ENCODE measurements around the gene LAP3. TPM values are rescaled to one million over a fixed set of nuclear protein-coding genes. Genes with fewer than 3 reads are reported as not detected.

Gene LAP3
- total RNA-seq, 1 donor from 2014 or later = 59.0 TPM

DNA sequence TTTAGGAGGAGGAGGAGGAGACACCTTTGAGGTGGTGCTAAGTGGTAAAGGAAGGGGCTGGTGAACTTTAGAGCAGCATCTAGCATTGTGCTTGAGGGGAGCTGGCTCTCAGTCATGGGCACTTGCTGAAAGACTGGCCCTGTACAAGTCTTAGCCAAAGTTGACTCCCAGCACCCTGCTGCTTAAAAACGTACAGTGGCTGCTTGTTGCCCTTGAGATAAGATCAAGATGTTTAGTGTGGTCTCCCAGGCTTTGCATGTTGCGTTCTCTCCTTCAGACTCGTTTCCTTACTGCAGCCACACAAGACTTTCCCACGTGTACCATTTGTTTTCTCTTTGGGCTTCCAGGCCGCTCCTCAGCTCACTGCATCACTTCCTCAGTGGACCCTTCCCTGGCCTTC lies 39.3 kb downstream of the LAP3 start:
- DNase-seq (ENCODE audit: low read depth) = no peak

DNA sequence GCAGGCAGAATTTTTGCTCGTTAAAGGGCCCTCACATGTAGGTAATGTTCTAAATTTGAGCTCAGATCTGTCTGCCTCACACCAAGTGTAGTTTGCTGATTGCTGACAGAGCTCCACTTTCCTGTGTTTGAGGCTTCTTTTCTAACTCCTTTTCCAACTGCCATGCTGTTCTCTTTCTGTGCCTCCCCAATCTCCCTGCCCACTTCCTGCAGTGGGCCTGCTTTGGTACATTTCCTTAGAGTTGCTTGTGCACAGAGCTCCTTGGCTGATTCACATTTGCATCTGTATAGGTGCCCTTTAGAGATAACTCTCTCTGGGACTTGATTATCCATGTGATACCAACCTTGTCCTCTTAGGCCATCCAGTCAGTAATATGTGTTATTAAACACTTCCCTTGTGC lies 41.9 kb downstream of the LAP3 start:
- no peak for DNase-seq (ENCODE audit: low read depth)

DNA sequence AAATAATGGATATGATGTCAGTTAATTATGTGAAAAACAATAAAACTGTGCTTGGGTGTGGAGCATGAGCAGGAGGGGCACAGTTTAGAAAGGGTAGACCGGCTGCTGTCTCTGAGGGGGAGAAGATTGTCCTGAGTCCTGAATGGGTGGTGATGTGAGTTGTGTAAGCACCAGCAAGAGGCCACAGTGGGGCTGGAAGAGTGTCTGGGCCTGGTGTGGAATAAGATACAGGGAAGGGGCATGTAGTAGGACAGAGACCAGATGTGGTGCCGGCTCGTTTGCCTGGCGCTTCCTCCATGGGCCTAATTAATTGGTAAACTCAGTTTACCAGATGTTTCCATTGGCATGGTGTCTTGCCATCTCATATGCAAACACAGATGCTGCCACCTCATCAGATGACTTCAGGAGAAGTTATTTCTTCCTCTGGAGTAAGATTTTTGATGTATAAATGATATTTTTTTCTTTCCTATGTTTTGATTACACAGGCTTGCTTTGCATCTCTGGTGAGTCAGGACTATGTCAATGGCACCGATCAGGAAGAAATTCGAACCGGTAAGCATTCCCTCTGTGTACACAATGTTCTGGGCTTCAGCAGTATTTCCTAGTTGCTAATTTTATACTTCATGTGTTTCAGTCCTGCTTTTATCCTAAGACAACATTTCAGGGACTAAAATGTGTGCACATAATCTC lies 42.6 kb downstream of the LAP3 start:
- no peak for DNase-seq (ENCODE audit: low read depth)

DNA sequence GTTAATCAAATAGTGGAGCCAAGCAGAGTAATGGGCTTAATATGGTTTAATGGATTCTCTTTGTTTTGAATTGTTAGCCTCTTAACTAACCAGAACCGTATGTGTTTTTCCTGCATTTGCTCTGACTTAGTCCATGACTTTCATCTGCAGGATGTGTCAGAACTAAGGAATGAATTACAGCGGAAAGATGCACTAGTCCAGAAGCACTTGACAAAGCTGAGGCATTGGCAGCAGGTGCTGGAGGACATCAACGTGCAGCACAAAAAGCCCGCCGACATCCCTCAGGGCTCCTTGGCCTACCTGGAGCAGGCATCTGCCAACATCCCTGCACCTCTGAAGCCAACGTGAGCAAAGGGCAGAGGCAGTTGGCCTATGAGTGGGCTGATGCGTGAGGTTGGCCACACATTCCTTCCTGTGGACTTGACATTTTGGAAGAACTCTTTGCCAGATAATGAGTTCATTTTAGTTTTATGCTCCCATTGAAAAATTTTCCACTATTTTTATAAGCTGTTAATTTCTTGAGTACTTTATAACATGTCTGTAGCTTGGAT lies 46.5 kb downstream of the LAP3 start:
- no peak for DNase-seq (ENCODE audit: low read depth)

DNA sequence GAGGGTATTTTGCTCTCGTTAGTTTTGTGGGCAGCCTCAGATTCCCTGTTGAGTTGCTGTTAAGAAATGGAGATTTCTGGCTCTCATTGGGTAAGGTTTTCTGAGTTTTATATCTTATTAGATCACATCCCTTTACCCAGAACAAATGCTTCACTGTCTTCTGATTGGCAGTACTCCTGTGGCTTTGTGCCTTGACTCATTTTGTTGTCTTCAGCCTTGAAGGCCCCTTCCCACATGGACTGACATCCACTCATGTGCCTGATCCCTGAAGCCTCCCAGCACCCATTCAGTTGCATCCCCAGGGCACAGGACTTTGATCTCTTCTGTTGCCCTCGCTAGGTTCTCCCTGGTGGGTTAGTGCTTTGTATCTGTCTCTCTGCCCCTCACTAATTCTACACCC lies 47.8 kb downstream of the LAP3 start:
- no peak for DNase-seq (ENCODE audit: low read depth)

DNA sequence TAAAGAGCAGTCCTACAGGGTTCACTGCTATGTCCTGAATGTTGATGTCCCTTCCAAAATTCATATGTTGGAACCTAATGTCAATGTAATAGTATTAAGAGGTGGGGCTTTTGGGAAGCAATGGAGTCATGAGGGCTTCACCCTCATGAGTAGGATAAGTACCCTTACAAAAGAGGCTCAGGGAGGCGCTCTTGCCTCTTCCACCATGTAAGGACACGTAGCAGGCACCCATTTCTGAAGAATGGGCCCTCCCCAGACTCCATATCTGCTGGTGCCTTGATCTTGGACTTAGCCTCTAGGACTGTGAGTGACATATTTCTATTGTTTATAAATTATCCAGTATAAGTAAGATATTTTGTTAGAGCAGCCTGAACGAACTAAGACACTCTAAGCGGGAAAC lies 53.2 kb downstream of the LAP3 start:
- no peak for DNase-seq (ENCODE audit: low read depth)

DNA sequence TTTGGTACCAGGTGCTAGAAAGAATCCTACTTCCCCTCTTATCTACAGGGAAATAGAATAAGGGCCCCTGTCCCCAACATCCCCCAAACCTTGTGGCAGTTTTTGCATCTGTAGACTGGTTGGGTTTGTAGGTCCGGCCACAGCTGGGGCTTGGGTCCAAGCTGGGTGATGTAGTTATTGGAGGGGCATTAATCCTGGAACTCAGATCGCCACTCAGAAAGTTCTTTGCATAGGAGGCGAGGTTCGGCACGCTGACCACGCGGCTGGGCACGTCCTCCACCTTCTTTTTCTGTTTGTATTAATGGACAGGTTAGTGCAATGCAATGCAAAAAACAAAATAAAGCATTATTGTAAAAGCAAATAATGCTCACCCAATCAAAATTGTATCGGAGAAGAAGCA lies 56.6 kb downstream of the LAP3 start:
- no peak for DNase-seq (ENCODE audit: low read depth)

DNA sequence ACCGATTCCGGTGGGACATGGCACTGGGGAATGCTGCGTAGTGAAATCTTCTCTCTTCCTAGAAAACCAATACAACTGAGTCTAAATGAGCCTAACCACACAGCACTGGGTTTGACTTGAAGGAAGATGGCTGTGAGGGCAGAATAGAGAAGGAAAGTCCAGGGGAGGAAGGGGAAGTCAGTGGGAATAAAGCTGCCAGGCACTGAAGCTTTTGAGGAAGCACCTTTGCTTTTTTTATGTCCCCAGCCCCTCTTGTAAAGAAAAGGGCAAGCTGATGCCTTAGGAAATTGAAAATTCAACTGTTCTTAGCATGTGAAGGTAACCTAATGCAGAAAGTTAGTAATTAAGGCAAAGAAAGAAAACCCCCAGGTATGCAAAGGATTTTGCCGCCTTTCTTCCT lies 58.1 kb downstream of the LAP3 start:
- DNase-seq (ENCODE audit: low read depth) = no peak

DNA sequence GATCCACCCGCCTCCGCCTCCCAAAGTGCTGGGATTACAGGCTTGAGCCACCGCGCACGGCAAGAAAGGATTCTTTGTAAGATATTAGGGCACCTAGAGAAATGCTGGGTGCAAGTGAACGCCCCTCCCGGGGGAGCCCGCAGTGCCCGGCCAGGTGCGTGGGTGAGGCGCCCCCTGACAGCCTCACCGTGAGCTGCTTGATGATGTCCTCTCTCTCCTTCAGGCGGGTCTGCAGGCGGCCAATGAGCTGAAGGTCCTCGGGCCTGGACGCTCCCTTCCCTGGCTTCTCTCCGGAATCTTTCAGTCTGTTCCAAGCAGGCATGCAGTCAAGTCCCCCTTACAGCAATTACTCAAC lies 59.3 kb downstream of the LAP3 start:
- DNase-seq (ENCODE audit: low read depth) = no peak

DNA sequence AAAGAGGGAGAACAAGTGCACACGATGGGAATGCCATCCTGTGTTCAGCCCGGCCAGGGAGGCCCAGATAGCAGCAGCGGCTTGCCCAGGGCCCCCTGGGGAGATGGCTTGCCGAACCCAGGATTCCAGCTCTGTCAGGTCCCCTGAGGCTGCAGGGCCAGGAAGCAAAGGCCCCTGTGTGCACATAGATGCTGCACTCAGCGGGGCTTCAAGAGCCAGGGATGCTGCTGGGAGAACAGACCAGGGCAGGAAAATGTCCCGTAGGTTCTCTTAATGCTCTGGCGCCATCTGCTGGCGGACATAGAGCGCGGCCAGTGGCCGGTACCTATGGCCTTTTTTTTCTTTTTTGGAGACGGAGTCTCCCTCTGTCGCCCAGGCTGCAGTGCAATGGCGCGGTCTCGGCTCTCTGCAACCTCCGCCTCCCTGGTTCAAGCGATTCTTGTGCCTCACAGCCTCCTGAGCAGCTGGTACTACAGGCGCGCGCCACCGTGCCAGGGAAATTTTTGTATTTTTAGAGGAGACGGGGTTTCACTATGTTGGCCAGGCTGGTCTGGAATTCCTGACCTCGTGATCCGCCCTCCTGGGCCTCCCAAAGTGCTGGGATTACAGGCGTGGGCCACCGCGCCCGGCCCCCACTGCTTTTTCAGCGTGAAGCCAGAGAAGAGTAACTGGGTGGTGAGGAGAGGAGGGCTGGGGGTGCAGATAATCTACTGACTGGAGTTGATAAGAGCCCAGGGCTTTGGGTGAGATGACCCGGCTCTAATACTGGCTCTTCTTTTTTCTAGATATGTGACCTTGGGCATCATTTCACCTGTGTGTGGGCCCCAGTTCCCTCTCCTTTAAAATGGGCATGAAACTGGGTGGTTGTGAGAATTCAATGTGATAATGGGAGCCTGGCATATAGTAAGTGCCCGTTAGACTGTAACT lies 60.0 kb downstream of the LAP3 start:
- DNase-seq (ENCODE audit: low read depth) = peak; percentile 76

DNA sequence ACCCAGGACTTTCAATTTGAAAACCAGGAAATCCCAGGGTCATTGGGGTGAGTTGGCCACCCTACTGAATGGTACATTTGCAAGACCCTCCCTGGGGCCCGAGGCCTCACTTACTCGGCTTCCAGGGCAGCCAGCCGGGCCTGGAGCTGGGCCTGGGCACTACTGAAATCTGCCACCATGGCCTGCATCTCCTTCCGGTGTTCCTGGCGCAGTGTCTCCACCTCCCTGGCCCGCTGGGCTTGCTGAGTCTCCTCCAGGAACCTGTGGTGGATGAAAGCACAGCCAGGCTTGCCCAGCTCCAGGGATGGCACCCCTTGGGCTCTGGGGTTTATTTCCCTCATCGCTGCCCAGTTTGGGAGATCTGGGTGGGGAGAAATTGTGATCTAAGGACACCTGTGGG lies 62.1 kb downstream of the LAP3 start:
- DNase-seq (ENCODE audit: low read depth) = no peak

DNA sequence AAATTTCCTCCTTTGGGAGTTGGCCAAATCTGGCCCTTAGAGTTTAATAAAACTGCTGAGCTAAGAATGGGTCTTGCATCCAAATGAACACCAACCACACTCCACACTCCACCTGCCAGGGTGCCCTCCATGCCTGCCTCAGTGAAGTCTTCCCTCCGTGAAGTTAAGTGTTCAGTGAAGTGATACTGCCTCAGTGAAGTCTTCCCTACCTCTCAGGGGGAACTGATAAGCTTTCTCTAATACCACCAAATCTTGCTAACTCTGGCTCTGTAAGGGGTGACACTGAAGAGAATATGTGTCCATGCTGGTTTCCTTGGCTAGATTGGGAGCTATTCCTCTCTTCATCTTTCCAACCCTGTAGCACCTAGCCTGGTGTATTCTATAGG lies 65.4 kb downstream of the LAP3 start:
- DNase-seq (ENCODE audit: low read depth) = no peak

DNA sequence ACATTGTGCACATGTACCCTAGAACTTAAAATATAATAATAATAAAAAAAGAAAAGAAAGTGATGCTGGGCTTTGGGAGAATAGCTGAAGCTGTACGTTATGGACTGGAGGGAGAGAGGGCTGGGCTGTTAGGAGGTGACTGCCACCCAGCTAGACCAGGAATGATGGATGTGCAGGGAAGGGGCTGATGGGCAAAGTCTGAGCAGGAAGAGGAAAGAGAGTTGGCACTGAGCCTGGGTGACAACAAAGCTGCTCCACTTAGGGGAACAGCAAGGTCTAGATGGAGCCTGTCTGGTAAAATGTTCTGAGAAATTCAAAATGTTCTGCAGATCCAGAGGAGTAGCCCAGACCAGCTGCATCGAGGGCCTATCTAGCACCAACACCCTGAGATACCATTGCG lies 69.7 kb downstream of the LAP3 start:
- DNase-seq (ENCODE audit: low read depth) = no peak

DNA sequence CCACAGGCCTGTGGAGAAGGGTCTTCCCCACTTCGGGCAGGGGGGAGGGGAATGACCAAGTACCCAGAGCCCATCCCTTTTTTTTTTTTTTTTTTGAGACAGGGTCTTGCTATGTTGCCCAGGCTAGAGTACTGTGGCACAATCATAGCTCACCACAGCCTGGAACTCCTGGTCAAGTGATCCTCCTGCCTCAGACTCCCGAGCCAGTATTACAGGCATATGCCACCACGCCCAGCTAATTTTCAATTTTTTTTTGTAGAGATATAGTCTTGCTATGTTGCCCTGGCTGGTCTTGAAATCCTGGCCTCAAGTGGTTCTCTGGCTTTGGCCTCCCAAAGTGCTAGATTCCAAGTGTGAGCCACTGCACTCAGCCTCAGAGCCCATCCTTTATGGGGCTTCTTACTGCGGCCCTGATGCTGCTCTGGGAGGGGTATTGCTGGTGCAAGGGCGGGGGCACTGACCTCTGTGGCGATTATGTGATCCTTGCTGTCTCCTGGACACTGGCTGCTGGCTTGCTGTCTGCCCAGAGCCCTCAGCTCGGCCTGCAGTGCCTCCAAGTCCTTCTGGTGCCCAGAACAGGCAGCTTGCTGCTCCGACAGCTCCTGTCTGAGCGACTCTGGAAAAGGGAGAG lies 70.3 kb downstream of the LAP3 start:
- no peak for DNase-seq (ENCODE audit: low read depth)

DNA sequence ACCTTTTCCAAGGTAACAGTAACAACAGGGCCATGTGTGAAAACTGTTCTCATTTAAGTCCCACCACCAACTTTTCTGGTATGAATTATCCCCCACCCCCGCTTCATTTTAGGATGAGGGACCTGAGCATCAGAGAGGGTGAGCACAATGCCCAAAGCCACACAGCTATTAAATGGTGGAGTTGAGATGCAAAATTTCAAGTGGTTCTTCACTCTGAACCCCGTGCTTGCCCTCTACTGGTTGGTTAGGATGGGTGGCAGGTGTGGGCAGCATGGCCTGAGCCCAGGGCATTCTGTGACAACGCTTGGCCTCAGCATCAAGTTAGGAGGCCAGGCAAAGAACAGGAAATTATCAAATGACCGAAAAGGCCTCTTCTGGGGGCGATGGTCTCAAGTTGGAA lies 70.9 kb downstream of the LAP3 start:
- DNase-seq (ENCODE audit: low read depth) = no peak

DNA sequence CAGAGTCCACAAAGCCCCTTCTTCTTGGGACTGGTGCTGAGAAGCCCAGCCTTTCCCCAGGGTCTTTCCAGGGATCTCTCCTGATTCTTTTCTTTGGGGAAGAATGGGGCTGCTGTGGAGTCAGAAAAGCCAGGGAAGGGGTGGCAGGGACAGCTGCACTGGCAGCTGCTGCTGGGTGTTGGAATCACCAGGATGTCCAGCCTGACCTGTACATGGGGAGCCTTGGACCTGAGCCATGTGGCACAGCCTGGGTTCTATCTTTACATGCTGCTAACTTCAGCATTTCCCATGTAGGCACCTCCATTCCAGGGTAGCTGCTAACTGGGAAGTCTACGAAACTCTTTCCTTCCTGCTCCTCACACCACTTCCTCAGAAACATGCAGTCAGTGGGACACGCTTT lies 73.4 kb downstream of the LAP3 start:
- peak; percentile 37 for DNase-seq (ENCODE audit: low read depth)

DNA sequence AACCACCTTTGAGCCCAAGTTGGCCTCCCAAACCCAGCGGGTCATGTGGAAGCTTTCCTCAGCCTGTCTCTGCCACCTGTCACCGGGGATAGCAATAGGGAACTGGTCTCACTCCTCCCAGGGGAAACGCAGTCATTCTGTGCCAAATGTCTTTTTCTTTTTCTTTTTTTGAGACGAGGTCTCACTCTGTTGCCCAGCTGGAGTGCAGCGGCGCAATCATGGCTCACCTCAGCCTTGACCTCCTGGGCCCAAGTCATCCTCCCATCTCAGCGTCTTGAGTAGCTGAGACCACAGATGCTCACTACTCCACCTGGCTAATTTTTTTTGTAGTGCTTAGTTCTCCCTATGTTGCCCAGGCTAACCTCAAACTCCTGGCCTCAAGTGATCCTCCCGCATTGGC lies 77.7 kb downstream of the LAP3 start:
- no peak for DNase-seq (ENCODE audit: low read depth)

DNA sequence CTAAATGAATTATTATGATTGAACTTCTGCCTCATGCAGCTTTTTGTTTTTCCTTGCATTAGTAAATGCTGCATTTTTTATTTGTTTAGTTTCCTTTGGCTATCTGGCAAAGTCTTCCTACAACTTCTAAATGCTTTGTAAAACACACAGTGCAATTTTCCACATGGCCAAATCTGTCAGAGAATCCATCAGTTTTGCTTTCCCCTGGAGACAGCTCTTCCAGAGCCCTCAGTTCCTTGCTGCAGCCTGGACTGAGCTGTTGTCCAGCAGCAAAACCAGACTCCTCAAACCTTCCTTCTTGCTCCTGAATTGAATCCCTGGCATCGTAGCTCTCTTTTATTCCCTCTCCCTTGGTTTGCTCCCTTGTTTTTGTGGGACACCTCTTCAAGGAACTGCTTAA lies 80.1 kb downstream of the LAP3 start:
- DNase-seq (ENCODE audit: low read depth) = no peak
